Chondrocyte (in vitro differentiated cells): ENCODE data around the gene YIF1A. TPM values are rescaled to one million over a fixed set of nuclear protein-coding genes. Genes with fewer than 3 reads are reported as not detected.

ENCODE experiments used
- DNase-seq: peaks from one replicate; pipeline ENCODE4 v3.0.0; 2021; ENCODE audit warnings: mixed read lengths, low spot score
- H3K27ac Mint-ChIP-seq: one replicate; pipeline ENCODE4 v1.8.0; 2021; ENCODE audit warnings: mild to moderate bottlenecking, moderate library complexity, mixed read lengths; ENCODE audit not compliant: unreplicated experiment
- H3K27me3 Mint-ChIP-seq: 2 replicates; pipeline ENCODE4 v1.8.0; 2021; ENCODE audit warnings: low read depth, mixed read lengths
- H3K36me3 Mint-ChIP-seq: 2 replicates; pipeline ENCODE4 v1.8.0; 2021; ENCODE audit warnings: low read depth, mixed read lengths
- H3K4me1 Mint-ChIP-seq: 2 replicates; pipeline ENCODE4 v1.8.0; 2021; ENCODE audit warnings: low read depth, mild to moderate bottlenecking, mixed read lengths
- H3K4me3 Mint-ChIP-seq: one replicate; pipeline ENCODE4 v1.8.0; 2021; ENCODE audit warnings: mild to moderate bottlenecking, moderate library complexity, mixed read lengths; ENCODE audit not compliant: unreplicated experiment
- H3K9me3 Mint-ChIP-seq: 2 replicates; pipeline ENCODE4 v1.8.0; 2021; ENCODE audit warnings: low read depth, mixed read lengths
- CTCF ChIP-seq: fragments of 200-600 bp; sonication (generic); IDR thresholded peaks from 2 replicates; pipeline ENCODE4 v1.5.0; 2021; ENCODE audit warnings: antibody characterized with exemption, mild to moderate bottlenecking, moderate library complexity
- total RNA-seq: library from RNA; stranded (reverse); gene quantifications from 3 replicates; pipeline ENCODE4 v1.2.1, GENCODE V29; 2021

Gene YIF1A
- total RNA-seq, 1 donor from 2014 or later, result 193 TPM

- Mint-ChIP-seq H3K36me3 (peaks cover 25% of the 10 kb centered on the region), H3K4me3 (no peak overlapping the region), H3K27ac (no peak overlapping the region), H3K9me3 (no peaks in the 10 kb centered on the region), H3K4me1 (peaks cover 16% of the 10 kb centered on the region), H3K27me3 (no peaks in the 10 kb centered on the region)
- no peak for DNase-seq
- TF ChIP-seq CTCF, result no peak
Observed at GRCh38 chr11:66274219-66274618, 14.7 kb downstream of the YIF1A start.

GRCh38 chr11:66272596-66272995 lies 16.3 kb downstream of the YIF1A start:
- peaks cover 26% of the 10 kb centered on the region for H3K36me3 Mint-ChIP-seq
- DNase-seq, result no peak
- TF ChIP-seq CTCF, result no peak
- no peaks in the 10 kb centered on the region for H3K27me3 Mint-ChIP-seq
- H3K9me3 Mint-ChIP-seq, result no peaks in the 10 kb centered on the region
- no peak overlapping the region for H3K27ac Mint-ChIP-seq
- no peak overlapping the region for H3K4me3 Mint-ChIP-seq
- H3K4me1 Mint-ChIP-seq, result peaks cover 18% of the 10 kb centered on the region

DNA sequence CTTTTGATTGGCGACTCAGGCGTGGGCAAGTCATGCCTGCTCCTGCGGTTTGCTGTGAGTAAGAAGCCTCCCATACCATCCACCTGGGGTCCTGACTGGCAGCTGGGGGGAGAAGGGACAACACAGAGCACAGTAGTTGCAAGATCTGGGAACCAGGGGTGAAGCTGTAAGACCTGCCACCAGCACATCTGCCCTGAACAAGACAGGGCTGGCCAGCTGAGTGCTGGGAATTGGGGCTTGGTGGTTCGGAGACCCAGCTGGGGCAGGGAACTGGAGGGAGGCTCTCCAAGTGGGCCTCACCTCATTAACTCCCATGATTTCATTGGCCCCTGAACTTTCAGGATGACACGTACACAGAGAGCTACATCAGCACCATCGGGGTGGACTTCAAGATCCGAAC lies 17.1 kb downstream of the YIF1A start:
- Mint-ChIP-seq H3K27ac (no peak overlapping the region), H3K9me3 (no peaks in the 10 kb centered on the region), H3K27me3 (no peaks in the 10 kb centered on the region)

GRCh38 chr11:66268952-66269905 lies 19.7 kb downstream of the YIF1A start:
- no peak for DNase-seq
- peak overlapping the region; percentile 93 for H3K4me3 Mint-ChIP-seq
- H3K4me1 Mint-ChIP-seq, result peaks cover 26% of the 10 kb centered on the region
- H3K9me3 Mint-ChIP-seq, result no peaks in the 10 kb centered on the region
- peak; percentile 64 for TF ChIP-seq CTCF
- H3K27me3 Mint-ChIP-seq, result no peaks in the 10 kb centered on the region
- H3K27ac Mint-ChIP-seq, result peak overlapping the region; percentile 98
- peaks cover 31% of the 10 kb centered on the region for H3K36me3 Mint-ChIP-seq

More for the DNA sequence above, 17.1 kb downstream of the YIF1A start:
- H3K36me3 Mint-ChIP-seq, result peaks cover 28% of the 10 kb centered on the region
- no peak for DNase-seq
- H3K4me1 Mint-ChIP-seq, result peaks cover 23% of the 10 kb centered on the region
- TF ChIP-seq CTCF, result no peak
- no peak overlapping the region for H3K4me3 Mint-ChIP-seq

GRCh38 chr11:66268244-66268951 lies 20.5 kb downstream of the YIF1A start, which contains the start of gene RAB1B:
Gene RAB1B (plus strand): TSS chr11:66268639. CDS start chr11:66268680, 41 bp downstream.
- H3K27ac Mint-ChIP-seq, result peak within 1 kb of the TSS; percentile 98
- H3K4me1 Mint-ChIP-seq, result peaks cover 26% of the 10 kb centered on the region
- TF ChIP-seq CTCF, result no peak
- H3K4me3 Mint-ChIP-seq, result peak within 1 kb of the TSS; percentile 93
- peaks cover 28% of the 10 kb centered on the region for H3K36me3 Mint-ChIP-seq
- H3K9me3 Mint-ChIP-seq, result no peaks in the 10 kb centered on the region
- H3K27me3 Mint-ChIP-seq, result no peaks in the 10 kb centered on the region
- DNase-seq, result peak; percentile 100
